CD4-positive, alpha-beta T cell treated with Interleukin-4 for 4 hours (primary cell): ENCODE measurements around the gene MYOM1.
A peak's percentile ranks its signal among the peaks of the same experiment; 100 is the strongest.
"Not testable (repeated sequence)": the region's sequence is repeated elsewhere in the genome, so short reads cannot be mapped to it uniquely, and the experiment has no call there.

ENCODE experiments used
- DNase-seq: peaks from one replicate; pipeline ENCODE4 v3.0.0-alpha.2; 2020

The MYOM1 gene

GRCh38 chr18:3217948-3218647 is 1.7 kb downstream of the MYOM1 start:
- DNase-seq: no peak

GRCh38 chr18:3216987-3217386 is 2.8 kb downstream of the MYOM1 start:
- DNase-seq: no peak

- DNase-seq: no peak
These were observed 4.7 kb downstream of the MYOM1 start for GRCh38 chr18:3214855-3215637.

- peak; percentile 17 for DNase-seq
These were observed 6.3 kb downstream of the MYOM1 start for GRCh38 chr18:3213300-3214059.

- no peak for DNase-seq
These were observed 7.1 kb downstream of the MYOM1 start for GRCh38 chr18:3212657-3213056.

- no peak for DNase-seq
These were observed 8.4 kb downstream of the MYOM1 start for GRCh38 chr18:3211236-3211992.

- DNase-seq: no peak
These were observed 9.8 kb downstream of the MYOM1 start for GRCh38 chr18:3209859-3210569.

GRCh38 chr18:3207565-3207964 is 12.2 kb downstream of the MYOM1 start:
- no peak for DNase-seq

- DNase-seq: no peak
These were observed 14.5 kb downstream of the MYOM1 start for GRCh38 chr18:3205239-3205638.

- no peak for DNase-seq
These were observed 19.7 kb downstream of the MYOM1 start for GRCh38 chr18:3199942-3200645.

- not testable (repeated sequence) for DNase-seq
These were observed 21.4 kb downstream of the MYOM1 start for GRCh38 chr18:3198260-3198860.

GRCh38 chr18:3194947-3195612 is 24.7 kb downstream of the MYOM1 start:
- no peak for DNase-seq

- DNase-seq: no peak
These were observed 26.4 kb downstream of the MYOM1 start for GRCh38 chr18:3193331-3193730.

GRCh38 chr18:3192752-3193151 is 27.0 kb downstream of the MYOM1 start:
- DNase-seq: no peak

- no peak for DNase-seq
These were observed 27.5 kb downstream of the MYOM1 start for GRCh38 chr18:3192286-3192685.

GRCh38 chr18:3190610-3191009 is 29.2 kb downstream of the MYOM1 start:
- no peak for DNase-seq

GRCh38 chr18:3189884-3190283 is 29.9 kb downstream of the MYOM1 start:
- no peak for DNase-seq

- DNase-seq: no peak
These were observed 32.8 kb downstream of the MYOM1 start for GRCh38 chr18:3186678-3187658.

GRCh38 chr18:3184275-3184963 is 35.3 kb downstream of the MYOM1 start:
- DNase-seq: no peak
